ENCODE measurements around the gene PNMA8A.

The PNMA8A gene

GRCh38 chr19:46487178-46487801, 15.9 kb upstream of the PNMA8A start:
- no peak for DNase-seq (ENCODE audit: low read depth in 1 of 2, low spot score in 1 of 2)
- H3K27ac ChIP-seq (replicated peaks) = no peak overlapping the region
- H3K4me3 ChIP-seq (replicated peaks; ENCODE audit: insufficient read depth, low read length) = no peak overlapping the region
- H3K27me3 ChIP-seq (ENCODE audit: insufficient read depth, poor library complexity, severe bottlenecking) = peaks cover 18% of the 10 kb centered on the region
- TF ChIP-seq SPI1 (IDR thresholded peaks at IDR 0.05; ENCODE audit: borderline replicate concordance, low read depth) (no peak), POLR2AphosphoS5 (IDR thresholded peaks at IDR 0.05; ENCODE audit: low read depth) (no peak), CTCF (IDR thresholded peaks at IDR 0.05; ENCODE audit: insufficient read depth, low read length) (no peak), REST (IDR thresholded peaks at IDR 0.05; ENCODE audit: insufficient replicate concordance, low read depth) (no peak), GABPA (IDR thresholded peaks at IDR 0.05; ENCODE audit: low read depth) (no peak)

- no peak for TF ChIP-seq REST (IDR thresholded peaks at IDR 0.05; ENCODE audit: insufficient replicate concordance, low read depth)
- no peak for TF ChIP-seq GABPA (IDR thresholded peaks at IDR 0.05; ENCODE audit: low read depth)
- TF ChIP-seq SPI1 (IDR thresholded peaks at IDR 0.05; ENCODE audit: borderline replicate concordance, low read depth) = no peak
- TF ChIP-seq CTCF (IDR thresholded peaks at IDR 0.05; ENCODE audit: insufficient read depth, low read length) = no peak
- no peak for TF ChIP-seq POLR2AphosphoS5 (IDR thresholded peaks at IDR 0.05; ENCODE audit: low read depth)
- DNase-seq (ENCODE audit: low read depth in 1 of 2, low spot score in 1 of 2) = no peak
- no peak overlapping the region for H3K4me3 ChIP-seq (replicated peaks; ENCODE audit: insufficient read depth, low read length)
- H3K27me3 ChIP-seq (ENCODE audit: insufficient read depth, poor library complexity, severe bottlenecking) = peaks cover 13% of the 10 kb centered on the region
- H3K27ac ChIP-seq (replicated peaks) = no peak overlapping the region
Observed at GRCh38 chr19:46486358-46486757, 15.0 kb upstream of the PNMA8A start.

GRCh38 chr19:46484656-46485055, 13.3 kb upstream of the PNMA8A start:
- TF ChIP-seq CTCF (IDR thresholded peaks at IDR 0.05; ENCODE audit: insufficient read depth, low read length) = no peak
- TF ChIP-seq POLR2AphosphoS5 (IDR thresholded peaks at IDR 0.05; ENCODE audit: low read depth) = no peak
- TF ChIP-seq REST (IDR thresholded peaks at IDR 0.05; ENCODE audit: insufficient replicate concordance, low read depth) = no peak
- no peak for TF ChIP-seq SPI1 (IDR thresholded peaks at IDR 0.05; ENCODE audit: borderline replicate concordance, low read depth)
- no peak for TF ChIP-seq GABPA (IDR thresholded peaks at IDR 0.05; ENCODE audit: low read depth)
- no peak for DNase-seq (ENCODE audit: low read depth in 1 of 2, low spot score in 1 of 2)
- no peak overlapping the region for H3K4me3 ChIP-seq (replicated peaks; ENCODE audit: insufficient read depth, low read length)
- no peak overlapping the region for H3K27ac ChIP-seq (replicated peaks)
- H3K27me3 ChIP-seq (ENCODE audit: insufficient read depth, poor library complexity, severe bottlenecking) = peaks cover 15% of the 10 kb centered on the region

Measured in HL-60 (cell line).